OCI-LY3 (cell line): ENCODE measurements around the gene RPS21.

ENCODE experiments used
- EZH2phosphoT487 ChIP-seq: fragments of 200-600 bp; shearing (Covaris generic); IDR thresholded peaks from 2 replicates; pipeline ENCODE4 v1.6.1; 2018; ENCODE audit warnings: antibody characterized with exemption, mixed run types, low read depth
- TF ChIP-seq, protein P1 (sequence below): fragments of 200-600, 300-600 bp; sonication (generic); IDR thresholded peaks from 2 replicates; pipeline ENCODE4 v1.5.1; 2014; ENCODE audit warnings: antibody characterized with exemption, low read length, low read depth

GRCh38 chr20:62381202-62381797, 5.6 kb upstream of the RPS21 start:
- TF ChIP-seq, protein P1, sequence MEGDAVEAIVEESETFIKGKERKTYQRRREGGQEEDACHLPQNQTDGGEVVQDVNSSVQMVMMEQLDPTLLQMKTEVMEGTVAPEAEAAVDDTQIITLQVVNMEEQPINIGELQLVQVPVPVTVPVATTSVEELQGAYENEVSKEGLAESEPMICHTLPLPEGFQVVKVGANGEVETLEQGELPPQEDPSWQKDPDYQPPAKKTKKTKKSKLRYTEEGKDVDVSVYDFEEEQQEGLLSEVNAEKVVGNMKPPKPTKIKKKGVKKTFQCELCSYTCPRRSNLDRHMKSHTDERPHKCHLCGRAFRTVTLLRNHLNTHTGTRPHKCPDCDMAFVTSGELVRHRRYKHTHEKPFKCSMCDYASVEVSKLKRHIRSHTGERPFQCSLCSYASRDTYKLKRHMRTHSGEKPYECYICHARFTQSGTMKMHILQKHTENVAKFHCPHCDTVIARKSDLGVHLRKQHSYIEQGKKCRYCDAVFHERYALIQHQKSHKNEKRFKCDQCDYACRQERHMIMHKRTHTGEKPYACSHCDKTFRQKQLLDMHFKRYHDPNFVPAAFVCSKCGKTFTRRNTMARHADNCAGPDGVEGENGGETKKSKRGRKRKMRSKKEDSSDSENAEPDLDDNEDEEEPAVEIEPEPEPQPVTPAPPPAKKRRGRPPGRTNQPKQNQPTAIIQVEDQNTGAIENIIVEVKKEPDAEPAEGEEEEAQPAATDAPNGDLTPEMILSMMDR: no peak
- no peak for TF ChIP-seq EZH2phosphoT487
